Lower lobe of right lung (tissue), 2 donors: ENCODE data around the gene FAM135A. TPM values are rescaled to one million over a fixed set of nuclear protein-coding genes. Genes with fewer than 3 reads are reported as not detected.

Source experiments
- ATAC-seq, 2 donors: fragments of 200-7000 bp; cut with Tn5 transposase; one replicate each; pipeline ENCODE4 v1.9.1; 2020 to 2022; ENCODE audit warnings: mild to moderate bottlenecking in 2 of 2, moderate library complexity in 2 of 2
- DNase-seq: peaks from one replicate; pipeline ENCODE4 v3.0.0-alpha.2; 2020
- H3K27ac ChIP-seq: fragments of 200-600 bp; one replicate; pipeline ENCODE4 v1.8.0; 2022
- H3K27me3 ChIP-seq: fragments of 200-600 bp; one replicate; pipeline ENCODE4 v1.8.0; 2022; ENCODE audit warnings: low read depth
- H3K36me3 ChIP-seq: fragments of 200-600 bp; one replicate; pipeline ENCODE4 v1.8.0; 2022; ENCODE audit warnings: mild to moderate bottlenecking
- H3K4me1 ChIP-seq: fragments of 200-600 bp; one replicate; pipeline ENCODE4 v1.8.0; 2022
- H3K4me3 ChIP-seq: fragments of 200-600 bp; one replicate; pipeline ENCODE4 v1.8.0; 2022; ENCODE audit warnings: mild to moderate bottlenecking
- H3K9me3 ChIP-seq: fragments of 200-600 bp; one replicate; pipeline ENCODE4 v1.8.0; 2022
- CTCF ChIP-seq: fragments of 200-600 bp; IDR thresholded peaks from one replicate; pipeline ENCODE4 v1.8.0; 2022; ENCODE audit warnings: antibody characterized with exemption, mild to moderate bottlenecking
- intact Hi-C: fragments of 100-400 bp; cut with DNase I; formaldehyde crosslinking; loops from one replicate; pipeline ENCODE4 v1.11.0; 2022
- total RNA-seq: library from RNA; stranded (reverse); fragmentation: NEBNext Ultra II Directional; extraction: Animal tissue kit (Norgen Biotek cat#: 25700); gene quantifications from one replicate; pipeline ENCODE4 v1.2.1, GENCODE V29; 2021
- donor health status: DM: no; HTN: yes; CAD: no; lungs with severe emphysema.

Gene FAM135A
- total RNA-seq, 1 donor from 2014 or later: 20.3 TPM

DNA sequence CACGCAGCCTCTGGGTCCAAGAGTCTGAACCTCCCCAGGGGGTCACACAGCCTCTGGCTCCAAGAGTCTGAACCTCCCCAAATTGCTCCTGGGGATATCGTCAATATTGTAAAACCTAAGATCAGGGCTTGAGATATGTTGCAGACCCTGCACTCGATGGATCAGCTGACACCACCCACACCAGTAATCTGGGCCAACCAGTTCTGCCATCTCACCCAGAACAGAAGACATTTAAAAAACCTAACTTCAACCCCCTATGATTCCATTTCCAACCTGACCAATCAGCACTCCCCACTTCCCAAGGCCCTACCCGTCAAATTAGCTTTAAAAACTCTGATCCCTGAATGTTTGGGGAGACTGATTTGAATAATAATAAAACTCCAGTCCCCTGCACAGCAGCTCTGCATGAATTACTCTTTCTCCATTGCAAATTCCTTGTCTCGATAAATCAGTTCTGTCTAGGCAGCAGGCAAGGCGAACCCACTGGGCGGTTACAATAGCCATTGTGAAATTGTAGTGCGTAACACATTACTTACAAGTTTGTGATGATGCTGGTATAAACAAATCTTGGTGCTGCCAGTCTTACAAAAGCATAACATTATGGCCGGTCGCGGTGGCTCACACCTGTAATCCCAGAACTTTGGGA lies 32.4 kb upstream of the FAM135A start:
- no peaks in the 10 kb centered on the region for H3K36me3 ChIP-seq
- no peak overlapping the region for H3K27ac ChIP-seq
- intact Hi-C loops: no loop called here
- ATAC-seq (no peak), DNase-seq (no peak)
- TF ChIP-seq CTCF: no peak
- no peaks in the 10 kb centered on the region for H3K4me1 ChIP-seq
- H3K4me3 ChIP-seq: no peak overlapping the region
- H3K9me3 ChIP-seq: no peaks in the 10 kb centered on the region
- no peaks in the 10 kb centered on the region for H3K27me3 ChIP-seq

DNA sequence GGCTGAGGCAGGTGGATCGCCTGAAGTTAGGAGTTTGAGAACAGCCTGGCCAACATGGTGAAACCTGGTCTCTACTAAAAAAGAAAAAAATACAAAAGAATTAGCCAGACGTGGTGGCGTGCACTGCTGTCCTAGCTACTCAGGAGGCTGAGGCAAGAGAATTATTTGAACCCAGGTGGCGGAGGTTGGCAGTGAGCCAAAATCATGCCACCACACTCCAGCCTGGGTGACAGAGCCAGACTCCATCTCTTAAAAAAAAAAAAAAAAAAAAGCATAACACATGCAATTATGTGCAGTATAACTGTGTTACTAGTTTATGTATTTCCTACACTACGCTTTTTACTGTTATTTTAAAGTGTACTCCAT lies 31.9 kb upstream of the FAM135A start:
- no peak for ATAC-seq
- DNase-seq: no peak
- intact Hi-C loops: no loop called here
- Histone ChIP-seq H3K27me3 (no peaks in the 10 kb centered on the region), H3K27ac (no peak overlapping the region), H3K9me3 (no peaks in the 10 kb centered on the region), H3K4me1 (no peaks in the 10 kb centered on the region), H3K4me3 (no peak overlapping the region), H3K36me3 (no peaks in the 10 kb centered on the region)
- no peak for TF ChIP-seq CTCF

DNA sequence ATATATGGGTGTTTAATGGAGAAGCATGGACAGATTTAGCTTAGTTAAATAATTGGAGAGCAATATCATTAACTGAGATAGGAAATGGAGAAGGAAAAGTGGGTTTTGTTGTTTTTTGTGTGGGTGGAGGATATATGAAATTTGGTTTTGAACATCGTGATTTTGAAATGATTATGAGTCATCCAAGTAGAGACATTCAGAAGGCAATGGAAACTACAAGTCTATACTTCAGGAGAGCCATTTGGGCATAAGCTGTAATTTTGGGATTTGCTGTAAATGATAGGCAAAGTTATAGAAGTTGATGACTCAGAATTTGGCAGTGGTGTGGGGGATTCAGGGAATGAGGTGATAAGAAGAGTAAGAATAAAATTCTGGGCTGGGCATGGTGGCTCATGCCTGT lies 27.4 kb upstream of the FAM135A start:
- no peaks in the 10 kb centered on the region for H3K36me3 ChIP-seq
- H3K4me1 ChIP-seq: no peaks in the 10 kb centered on the region
- no peaks in the 10 kb centered on the region for H3K9me3 ChIP-seq
- no peak for TF ChIP-seq CTCF
- DNase-seq (no peak), ATAC-seq (no peak)
- no peaks in the 10 kb centered on the region for H3K27me3 ChIP-seq
- H3K27ac ChIP-seq: no peak overlapping the region
- intact Hi-C loops: no loop called here
- no peak overlapping the region for H3K4me3 ChIP-seq

- Histone ChIP-seq H3K4me1 (no peaks in the 10 kb centered on the region), H3K36me3 (no peaks in the 10 kb centered on the region), H3K4me3 (no peak overlapping the region), H3K27me3 (no peaks in the 10 kb centered on the region), H3K9me3 (no peaks in the 10 kb centered on the region), H3K27ac (no peak overlapping the region)
- no peak for TF ChIP-seq CTCF
- intact Hi-C loops: no loop called here
- DNase-seq: no peak
- no peak for ATAC-seq
Measured at GRCh38 chr6:70388814-70389213, 24.5 kb upstream of the FAM135A start.

DNA sequence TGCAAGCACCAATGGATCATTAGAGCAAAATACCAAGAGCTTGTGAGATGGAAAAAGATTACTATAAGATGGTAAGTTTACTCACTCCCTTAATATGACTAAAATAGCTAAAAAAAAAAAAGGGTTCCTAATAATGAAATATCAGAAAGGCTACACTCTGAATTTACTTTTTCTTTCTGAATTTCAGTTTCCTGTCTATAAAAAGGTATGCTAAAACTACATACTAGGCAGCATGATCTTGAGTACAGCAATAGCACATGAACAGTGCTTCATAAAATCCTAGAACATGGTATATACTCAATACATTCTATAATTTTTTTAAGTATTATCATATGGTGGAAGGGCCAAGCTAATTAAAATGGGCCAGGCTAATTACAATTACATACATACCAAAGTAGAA lies 24.0 kb upstream of the FAM135A start:
- Histone ChIP-seq H3K4me3 (no peak overlapping the region), H3K36me3 (no peaks in the 10 kb centered on the region), H3K9me3 (no peaks in the 10 kb centered on the region), H3K27ac (no peak overlapping the region), H3K27me3 (no peaks in the 10 kb centered on the region), H3K4me1 (no peaks in the 10 kb centered on the region)
- DNase-seq: no peak
- no peak for ATAC-seq
- intact Hi-C loops: no loop called here
- TF ChIP-seq CTCF: no peak

- Histone ChIP-seq H3K27me3 (no peaks in the 10 kb centered on the region), H3K4me1 (no peaks in the 10 kb centered on the region), H3K27ac (no peak overlapping the region), H3K36me3 (no peaks in the 10 kb centered on the region), H3K4me3 (no peak overlapping the region), H3K9me3 (no peaks in the 10 kb centered on the region)
- no peak for ATAC-seq
- DNase-seq: no peak
- intact Hi-C loops: no loop called here
- no peak for TF ChIP-seq CTCF
Measured at GRCh38 chr6:70390067-70390466, 23.2 kb upstream of the FAM135A start.
